GM19023 (cell line): ENCODE measurements around the gene SF3B6.
"Not testable (repeated sequence)": the region's sequence is repeated elsewhere in the genome, so short reads cannot be mapped to it uniquely, and the experiment has no call there.

Experiments
- ATAC-seq: cut with Tn5 transposase; IDR thresholded peaks from one replicate; pipeline ENCODE4 v1.9.1; 2021; ENCODE audit warnings: mild to moderate bottlenecking, moderate library complexity; ENCODE audit not compliant: unreplicated experiment

SF3B6 gene

DNA sequence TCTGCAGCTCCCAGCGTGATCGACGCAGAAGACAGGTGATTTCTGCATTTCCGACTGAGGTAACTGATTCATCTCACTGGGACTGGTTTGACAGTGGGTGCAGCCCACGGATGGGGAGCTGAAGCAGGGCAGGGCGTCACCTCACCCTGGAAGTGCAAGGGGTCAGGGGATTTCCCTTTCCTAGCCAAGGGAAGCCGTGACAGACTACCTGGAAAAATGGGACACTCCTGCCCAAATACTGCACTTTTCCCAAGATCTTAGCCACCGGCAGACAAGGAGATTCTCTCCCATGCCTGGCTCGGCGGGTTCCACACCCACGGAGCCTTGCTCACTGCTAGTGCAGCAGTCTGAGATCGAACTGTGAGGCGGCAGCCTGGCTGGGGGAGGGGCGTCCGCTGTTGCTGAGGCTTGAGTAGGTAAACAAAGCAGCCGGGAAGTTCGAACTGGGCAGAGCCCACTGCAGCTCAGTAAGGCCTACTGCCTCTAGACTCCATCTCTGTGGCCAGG lies 19.1 kb upstream of the SF3B6 start:
- not testable (repeated sequence) for ATAC-seq

DNA sequence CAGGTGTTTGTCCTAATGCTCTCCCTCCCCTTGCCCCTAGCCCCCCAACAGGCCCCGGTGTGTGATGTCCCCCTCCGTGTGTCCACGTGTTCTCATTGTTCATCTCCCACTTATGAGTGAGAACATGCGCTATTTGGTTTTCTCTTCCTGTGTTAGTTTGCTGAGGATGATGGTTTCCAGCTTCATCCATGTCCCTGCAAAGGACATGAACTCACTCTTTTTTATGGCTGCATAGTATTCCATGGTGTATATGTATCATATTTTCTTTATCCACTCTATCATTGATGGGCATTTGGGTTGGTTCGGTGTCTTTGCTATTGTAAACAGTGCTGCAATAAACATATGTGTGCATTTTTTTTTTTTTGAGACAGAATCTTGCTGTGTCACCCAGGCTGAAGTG lies 17.1 kb upstream of the SF3B6 start:
- not testable (repeated sequence) for ATAC-seq

DNA sequence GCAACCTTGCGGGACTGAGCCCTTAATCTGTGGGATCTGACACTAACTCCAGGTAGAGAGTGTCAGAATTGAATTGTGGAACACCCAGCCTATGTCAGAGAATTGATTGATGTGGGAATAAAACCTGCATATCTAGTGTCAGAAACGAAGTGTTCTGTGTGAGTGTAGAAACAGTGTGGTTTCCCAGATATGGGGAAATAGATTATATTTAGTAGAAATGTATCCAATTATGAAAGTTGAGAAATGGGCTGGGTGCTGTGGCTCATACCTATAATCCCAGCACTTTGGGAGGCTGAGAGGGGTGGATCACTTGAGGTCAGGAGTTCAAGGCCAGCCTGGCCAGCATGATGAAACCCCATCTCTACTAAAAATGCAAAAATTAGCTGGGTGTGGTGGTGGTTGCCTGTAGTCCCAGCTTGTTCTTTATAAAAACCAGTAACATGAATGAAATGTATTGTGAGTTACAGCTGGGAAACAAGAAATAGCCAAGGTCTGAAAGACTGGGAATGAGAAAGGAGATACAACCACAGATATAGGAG lies 12.8 kb upstream of the SF3B6 start:
- ATAC-seq: no peak

DNA sequence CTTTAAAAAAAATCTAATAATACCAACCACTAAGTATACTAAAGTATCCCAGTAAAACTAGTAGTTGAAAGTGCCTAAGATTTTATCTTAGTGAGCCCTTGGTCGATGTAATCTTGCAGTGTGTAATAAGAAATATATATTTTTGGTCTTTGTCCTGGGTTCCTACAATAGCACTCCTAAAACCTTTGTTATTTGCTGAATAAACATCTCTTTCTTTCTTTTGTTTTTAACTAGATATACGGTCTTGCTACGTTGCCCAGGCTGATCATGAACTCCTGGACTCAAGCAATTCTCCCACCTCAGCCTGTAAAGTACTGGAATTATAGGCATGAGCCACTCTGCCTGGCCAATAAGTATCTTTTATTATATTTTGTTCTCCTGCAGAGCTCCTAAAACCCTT lies 10.9 kb upstream of the SF3B6 start:
- no peak for ATAC-seq

DNA sequence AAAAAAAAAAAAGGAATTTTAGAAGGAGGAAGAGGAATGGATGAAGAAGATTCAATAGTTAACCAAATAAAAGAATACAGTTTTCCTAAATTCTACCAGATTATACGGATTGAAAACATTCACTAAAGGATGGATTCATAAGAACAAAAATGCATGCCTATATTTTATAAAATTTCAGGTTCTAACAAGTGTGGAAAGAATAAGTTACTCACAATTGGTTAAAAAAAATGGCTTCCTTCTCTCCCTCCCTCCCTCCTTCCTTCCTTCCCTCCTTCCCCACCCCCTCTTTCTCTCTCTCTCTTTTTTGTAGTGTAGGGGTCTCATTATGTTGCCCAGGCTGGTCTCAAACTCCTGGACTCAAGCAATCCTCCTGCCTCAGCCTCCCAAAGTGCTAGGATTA lies 10.1 kb upstream of the SF3B6 start:
- ATAC-seq: no peak

DNA sequence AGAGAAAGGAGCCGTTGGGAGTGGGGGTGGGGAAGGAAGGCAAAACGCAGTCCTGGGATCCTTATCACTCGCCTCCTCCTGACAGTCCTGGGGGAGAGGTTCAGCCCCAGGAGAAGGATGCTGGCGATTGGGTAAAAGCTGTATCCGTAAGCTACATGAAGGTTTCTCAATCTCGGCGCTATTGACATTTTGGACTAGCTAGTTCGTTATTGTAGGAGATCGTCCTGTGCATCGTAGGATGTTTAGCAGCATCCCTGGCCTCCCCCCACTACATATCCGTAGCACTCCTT lies 9.0 kb upstream of the SF3B6 start:
- ATAC-seq: no peak

DNA sequence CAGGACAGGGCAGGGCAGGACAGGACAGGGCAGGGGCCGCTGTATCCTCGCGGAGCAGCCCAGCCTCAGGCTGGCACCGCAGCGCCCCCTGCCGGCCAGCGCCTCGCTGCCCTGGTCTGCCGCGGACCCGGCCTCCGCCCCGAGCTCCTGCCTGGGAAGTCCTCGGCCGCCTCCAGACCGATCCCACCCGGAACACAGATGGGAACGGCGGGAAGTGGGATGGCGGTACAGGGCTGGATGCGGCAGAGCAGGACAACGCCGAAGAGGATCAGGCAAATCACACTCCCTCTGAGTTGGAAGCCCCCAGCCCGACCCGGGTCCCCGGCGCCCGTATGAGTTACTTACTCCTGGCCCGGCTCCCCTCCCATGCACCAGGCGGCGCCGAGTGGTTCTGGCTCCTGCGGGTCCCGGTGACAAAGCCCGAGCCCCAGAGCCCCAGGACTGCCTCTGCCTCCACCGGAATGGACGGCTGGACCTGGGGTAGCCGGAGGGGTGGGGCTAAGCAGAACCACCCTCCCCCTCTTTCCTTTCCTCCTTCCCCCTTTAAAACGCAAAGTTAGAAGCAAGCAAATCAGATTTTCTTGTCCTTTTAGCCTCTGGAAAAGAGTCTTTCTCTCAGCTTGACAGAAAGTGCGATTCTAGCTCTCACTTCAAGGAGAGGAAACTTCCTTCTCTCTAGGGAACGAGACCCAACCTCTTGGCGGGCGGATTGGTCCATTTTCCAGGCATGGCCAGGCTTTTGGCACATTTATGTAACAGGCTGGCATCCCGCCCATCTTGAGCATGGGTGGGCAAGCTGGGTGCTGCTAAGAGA lies 8.5 kb upstream of the SF3B6 start, which contains the start of gene TP53I3:
Gene TP53I3, minus strand, starts transcription at position 449 of the 814 bp plus-strand sequence. CDS start 508 bp downstream, outside the sequence.
- peak; percentile 86 for ATAC-seq

DNA sequence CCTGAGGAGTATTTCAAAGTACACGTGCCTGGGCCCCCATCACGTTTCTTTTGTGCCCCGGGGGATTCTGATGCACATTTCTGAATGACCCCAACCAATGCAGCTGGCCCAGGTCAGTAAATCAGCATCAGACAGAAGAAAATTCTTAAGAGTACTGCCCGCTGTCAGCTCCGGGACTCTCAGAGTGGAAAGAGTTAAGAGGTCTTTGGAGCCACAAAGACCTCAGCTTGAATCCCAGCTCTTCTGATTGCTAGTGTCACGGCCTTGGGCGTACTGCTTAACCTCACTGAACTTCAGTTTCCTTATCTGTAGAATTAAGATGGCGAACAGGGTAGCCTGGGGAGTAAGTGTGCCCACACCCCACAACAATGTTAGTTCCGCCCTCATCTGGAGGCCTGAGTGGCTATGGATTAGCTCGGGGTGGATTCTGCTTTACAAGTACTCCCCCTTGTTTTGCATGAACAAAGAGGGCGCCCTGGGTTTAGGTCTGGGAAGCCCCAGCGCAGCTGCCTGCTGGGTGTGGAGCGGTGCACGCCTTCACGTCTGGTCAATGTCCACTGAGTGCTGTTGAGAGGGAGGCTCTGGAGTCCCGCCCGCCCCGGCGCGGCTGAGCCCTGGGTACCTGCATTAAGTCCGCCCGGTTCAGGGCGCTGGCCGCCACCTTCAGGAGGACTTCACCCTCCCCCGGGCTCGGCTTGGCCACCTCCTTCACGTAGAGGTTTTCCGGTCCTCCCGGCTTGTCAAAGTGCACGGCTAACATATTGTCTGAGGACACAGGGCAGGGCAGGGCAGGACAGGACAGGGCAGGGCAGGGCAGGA lies 7.7 kb upstream of the SF3B6 start:
- peak; percentile 72 for ATAC-seq

DNA sequence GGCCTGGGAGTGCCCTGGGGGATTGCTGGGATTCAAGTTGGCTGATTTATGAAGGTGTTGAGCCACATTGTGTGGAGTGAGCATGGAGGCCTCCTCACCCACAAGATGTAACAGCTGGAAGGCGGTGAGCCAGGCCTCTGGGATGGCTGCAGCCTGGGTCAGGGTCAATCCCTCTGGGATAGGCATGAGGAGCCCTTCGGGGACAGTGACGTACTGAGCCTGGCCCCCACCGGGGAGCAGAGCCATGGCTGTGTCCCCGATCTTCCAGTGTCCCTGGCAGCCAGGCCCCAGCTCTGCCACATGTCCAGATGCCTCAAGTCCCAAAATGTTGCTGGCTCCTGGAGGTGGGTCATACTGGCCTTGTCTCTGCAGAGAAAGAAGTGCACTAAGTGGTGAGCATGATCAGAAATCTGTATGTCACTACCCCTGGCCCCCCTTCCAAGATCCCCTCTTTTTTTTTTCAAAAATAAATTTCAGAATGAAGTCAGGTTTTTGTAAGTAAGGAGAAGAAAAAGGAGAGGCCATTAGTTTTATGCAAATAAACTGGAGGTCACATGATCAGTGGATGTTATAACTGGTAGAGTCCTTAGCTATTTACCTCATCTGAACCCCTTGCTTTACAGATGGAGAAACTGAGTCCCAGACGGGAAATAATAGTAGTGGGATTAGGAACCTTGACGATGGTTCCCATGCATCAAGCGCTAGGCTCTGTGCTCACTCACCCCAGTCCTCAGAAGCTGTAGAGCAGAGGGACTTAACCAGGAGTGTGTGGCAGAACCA lies 6.9 kb upstream of the SF3B6 start:
- ATAC-seq: no peak

DNA sequence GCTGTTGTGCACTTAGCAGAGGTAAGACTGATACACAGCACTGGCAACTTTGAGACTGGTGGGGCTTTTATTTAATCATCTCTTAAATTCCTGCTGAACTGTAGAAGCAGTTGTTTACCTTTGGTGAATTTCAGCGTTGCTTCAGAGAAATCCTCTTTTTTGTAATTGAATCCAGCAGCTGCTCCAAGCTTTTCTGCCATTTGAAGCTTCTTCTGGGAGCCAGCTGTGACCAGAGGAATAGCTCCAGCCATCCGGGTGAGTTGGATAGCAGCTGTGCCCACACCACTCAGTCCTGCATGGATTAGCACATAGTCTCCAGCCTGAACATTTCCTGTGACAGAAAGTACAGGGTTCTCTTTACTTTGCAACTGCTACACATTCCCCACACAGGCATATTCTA lies 4.6 kb upstream of the SF3B6 start:
- ATAC-seq: no peak

DNA sequence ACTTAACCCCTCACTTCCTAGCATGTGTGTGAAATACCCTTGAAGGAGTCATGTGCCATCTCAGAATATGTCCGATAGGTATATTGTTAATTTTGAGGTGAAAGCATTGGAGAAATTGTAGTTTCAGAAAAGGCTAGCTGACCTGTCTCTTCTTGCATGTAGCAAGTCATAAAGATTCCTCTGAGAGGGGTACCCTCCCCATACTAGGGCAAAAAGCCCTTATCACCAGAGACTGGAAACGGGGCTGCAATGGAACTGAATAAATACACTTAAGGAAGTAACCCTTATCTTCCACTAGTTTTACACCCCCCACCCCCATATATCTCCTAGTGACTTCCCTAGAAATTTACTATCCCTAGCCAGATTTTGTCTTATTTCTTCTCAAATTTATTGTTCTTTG lies 1.8 kb upstream of the SF3B6 start:
- no peak for ATAC-seq

DNA sequence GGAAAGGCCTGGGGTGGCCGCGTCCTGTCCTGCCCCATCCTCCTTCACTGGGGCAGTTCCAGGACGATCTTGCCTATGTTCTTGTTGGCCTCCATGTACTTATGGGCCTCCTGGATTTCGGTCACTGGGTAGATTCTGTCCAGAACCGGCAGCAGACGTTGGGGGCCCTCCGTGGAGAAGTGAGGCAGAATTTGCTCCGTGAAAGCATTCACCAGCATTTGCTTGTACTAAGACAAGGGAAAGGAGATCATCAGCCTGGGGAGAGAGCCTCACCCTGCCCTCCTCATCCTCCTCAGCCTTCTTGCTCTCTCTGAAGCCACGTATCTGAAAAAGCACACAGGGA lies 1.4 kb upstream of the SF3B6 start:
- no peak for ATAC-seq

DNA sequence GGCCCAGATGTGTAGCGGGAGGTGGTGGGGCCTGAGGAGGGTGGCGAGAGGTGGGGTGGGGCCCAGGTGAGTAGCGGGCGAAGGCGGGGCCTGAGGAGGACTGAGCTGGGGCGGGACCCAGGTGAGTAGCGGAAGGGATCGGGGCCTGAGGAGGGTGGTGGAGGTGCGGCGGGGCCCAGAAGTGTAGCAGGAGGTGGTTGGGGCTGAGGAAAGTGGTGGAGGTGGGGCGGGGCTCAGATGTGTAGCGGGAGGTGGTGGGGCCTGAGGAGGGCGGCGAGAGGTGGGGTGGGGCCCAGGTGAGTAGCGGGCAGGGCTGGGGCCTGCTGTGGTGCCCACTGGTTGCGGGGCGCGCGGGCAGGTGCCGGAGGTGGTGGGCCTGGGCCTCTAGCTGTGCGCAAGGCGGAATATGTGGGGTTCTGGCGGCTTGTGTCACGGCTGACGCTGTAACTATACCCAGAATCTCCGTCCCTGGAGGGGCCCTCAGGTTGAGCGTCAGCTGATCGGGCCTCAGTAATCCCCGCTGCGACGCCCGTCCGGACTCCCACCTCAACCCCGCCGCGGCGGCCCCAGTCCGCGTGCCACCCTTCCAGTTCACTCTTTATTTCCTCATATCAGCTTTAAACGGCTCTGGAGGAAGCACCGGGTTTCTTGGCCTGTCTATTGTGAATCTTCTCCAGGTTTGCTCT lies 866 bp upstream of the SF3B6 start:
- peak; percentile 3 for ATAC-seq

DNA sequence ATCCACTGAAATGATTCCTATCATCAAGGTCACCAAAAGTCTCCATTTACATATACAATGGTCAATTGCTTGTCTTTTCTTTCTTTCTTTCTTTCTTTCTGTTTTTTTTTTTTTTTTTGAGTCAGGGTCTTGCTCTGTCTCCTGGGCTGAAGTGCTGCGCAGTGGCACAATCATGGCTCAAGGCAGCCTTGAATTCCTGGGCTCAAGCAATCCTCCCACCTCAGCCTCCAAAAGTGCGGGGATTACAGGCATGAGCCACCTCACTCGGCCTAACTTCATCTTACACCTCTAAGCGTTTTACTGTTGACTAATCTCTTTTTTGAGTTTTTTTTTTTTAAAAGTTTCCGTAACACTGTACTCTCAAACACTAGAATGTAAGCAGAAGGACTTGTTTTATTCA lies 867 bp downstream of the SF3B6 start:
- ATAC-seq: no peak

DNA sequence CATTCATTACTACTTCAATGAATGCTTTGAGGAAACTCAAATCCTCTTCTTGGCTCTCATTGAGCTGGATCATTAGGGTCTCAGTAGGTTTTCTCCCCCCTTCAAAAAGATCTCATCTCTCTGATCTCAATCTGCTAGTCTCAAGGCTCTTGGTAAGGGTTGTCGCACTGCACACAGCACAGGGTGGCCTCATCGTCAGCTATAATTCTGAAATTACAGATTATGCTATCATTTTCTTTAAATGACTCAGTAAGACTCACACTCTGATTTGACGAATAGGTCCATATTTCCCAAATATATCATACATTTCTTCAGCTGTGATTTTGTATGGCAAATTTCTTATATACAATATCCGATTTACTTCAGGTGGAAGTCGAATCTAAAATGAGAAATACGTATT lies 2.3 kb downstream of the SF3B6 start:
- ATAC-seq: no peak

DNA sequence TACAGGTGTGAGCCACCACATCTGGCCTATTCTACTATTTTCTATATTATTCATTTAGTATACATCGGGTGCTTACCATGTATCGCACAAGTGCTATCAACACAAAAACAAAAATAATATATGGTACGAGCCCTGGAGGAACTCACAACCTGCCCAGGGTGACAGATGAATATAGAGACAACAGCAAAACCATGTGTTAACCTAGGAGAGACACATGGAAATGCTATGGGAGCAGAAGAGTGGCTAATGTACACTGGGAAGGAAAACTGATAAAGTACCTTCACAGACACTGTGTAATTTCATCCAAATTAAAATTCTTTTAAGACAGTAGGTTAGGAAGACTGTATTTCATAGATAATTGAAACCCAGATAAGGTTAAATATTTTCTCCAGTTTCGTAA lies 3.9 kb downstream of the SF3B6 start:
- ATAC-seq: no peak

DNA sequence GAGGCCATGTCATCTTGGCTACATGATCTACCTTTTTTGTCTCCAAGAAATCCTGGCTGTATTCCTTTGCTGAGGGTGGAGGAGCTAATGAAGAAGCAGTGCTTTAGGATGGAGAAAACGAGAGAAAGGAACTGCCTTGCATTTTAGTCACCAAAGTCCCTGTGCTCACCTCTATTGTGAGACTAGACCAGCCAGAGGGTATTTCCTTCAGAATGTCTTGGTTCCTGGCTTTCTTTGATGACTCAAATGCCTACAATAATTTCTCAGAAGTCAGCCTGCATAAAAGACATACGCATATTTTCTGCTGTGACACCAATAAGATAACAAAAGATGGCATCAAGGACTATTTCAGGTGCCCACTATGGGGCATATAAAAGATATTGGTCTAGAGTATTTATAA lies 10.8 kb downstream of the SF3B6 start:
- ATAC-seq: no peak

DNA sequence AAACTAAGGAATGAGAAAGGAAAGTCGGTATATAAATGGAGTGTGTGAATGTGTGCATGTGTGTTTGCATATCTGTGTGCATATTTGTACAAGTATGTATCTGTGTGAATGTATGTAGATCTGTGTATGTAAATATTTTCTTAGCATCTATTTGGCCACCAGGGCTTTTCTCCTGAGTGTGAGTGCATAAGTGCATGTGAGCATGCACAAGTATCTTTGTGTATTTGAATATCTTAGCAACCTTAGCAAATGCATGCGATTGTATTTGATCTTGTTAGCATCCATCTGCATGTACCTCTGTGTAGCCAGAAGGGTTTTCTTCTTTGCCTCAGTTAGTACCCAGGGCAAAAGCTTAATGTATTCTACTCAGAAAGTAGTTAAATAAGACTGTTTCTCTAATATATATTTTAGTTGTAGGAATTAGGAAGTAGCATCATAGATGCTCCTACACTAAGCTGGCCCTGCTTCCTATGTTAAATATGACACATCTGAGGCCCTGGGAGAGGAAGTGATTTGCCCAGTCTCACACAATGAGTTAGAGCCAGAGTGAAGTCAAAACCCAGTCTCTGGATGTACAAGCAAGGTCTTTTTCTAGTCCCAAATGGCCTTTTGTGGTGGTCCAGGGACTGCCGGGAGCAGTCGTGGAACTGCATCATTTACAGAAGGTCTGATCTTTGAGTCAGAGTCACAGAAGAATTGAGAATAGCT lies 17.4 kb downstream of the SF3B6 start:
- ATAC-seq: no peak

DNA sequence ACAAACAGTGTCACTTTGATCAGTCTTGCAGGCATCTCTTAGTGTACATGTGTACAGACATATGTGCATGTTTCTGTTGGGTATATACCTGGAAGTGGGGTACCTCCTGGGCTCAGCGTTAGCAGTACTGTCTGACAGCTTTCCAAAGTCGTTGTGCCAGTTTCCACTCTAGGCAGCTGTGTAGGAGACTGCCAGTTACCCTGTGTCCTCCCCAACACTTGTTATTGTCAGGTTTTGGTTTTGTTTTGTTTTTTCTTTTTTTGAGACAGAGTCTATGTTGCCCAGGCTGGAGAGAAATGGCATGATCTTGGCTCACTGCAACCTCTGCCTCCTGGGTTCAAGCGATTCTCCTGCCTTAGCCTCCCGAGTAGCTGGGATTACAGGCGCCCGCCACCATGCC lies 20.4 kb downstream of the SF3B6 start:
- ATAC-seq: no peak

DNA sequence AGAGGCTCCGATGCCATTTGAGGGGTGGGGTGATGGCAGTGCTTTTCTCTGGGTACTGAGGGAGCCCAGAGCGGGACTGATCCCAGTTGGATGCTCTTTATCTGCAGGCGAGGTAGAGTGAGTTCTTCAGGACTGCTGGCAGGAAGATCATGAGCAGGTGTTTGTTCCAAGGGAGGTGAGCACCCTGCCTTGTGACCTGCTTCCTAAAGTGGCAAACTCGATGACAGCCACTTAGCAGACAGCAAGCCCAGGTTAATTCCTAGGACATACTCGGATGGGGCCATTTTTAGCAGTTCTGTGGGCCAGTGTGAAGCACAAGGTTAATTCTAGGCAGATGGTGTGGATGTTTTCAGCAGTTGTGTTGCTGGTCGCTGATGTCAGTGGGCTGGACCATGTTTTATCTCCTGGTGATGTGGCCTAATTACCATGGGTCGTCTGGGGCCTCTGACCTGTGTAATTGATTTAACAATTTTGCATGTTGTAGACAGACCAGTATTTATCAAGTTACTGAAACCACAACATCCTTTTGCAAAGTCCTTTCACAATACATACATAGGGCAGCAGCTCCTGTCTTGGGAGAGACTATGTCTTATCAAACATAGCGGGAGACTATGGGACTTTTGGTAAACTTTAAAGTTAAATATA lies 21.6 kb downstream of the SF3B6 start:
- no peak for ATAC-seq
